K562 (cell line): ENCODE measurements around the gene ZNF23. TPM values are rescaled to one million over a fixed set of nuclear protein-coding genes. Genes with fewer than 3 reads are reported as not detected.

Source experiments
- ATAC-seq: fragments of 200-7000 bp; cut with Tn5 transposase; 3 replicates; pipeline ENCODE4 v1.9.1; 2020; ENCODE audit warnings: moderate library complexity
- BruUV-seq: library from RNA; stranded (reverse); fragments of 400-500 nt; replicated peaks from 2 replicates; lab custom pipeline; 2021; lab: Mats Ljungman, UMichigan
- CTCF ChIA-PET: fragments of 300-600 bp; formaldehyde crosslinking; extraction: SDS; loops from one replicate; lab custom pipeline; 2021; ENCODE audit warnings: low intra/inter-chr PET ratio; lab: Yijun Ruan, JAX
- POLR2A ChIA-PET: fragments of 300-600, 350-650 bp; sonication (Branson Sonifier 250); formaldehyde crosslinking; extraction: SDS; loops from one replicate; lab custom pipeline; 2021; ENCODE audit warnings: antibody characterized with exemption, inconsistent platforms; lab: Yijun Ruan, JAX
- DNase-seq, 4 experiments: peaks; one replicate each; pipeline versions ENCODE4 v3.0.0 to v3.0.0-alpha.2; 2011 to 2018; ENCODE audit warnings: low spot score in 3 of 4, mixed read lengths in 3 of 4; ENCODE audit errors: extremely low read depth in 1 of 4
- FAIRE-seq: peaks from 2 replicates; lab custom pipeline; 2011; peaks lifted over from hg19 to GRCh38; lab: Jason Lieb, UNC
- H2AFZ ChIP-seq: 2 replicates; pipeline ENCODE4 v1.6.0; 2011; ENCODE audit warnings: low read depth, low read length, control low read depth, inconsistent platforms
- H3K27ac ChIP-seq: fragments of 200-600 bp; 3 replicates; pipeline ENCODE4 v1.8.0; 2011; ENCODE audit warnings: low read depth, mild to moderate bottlenecking, control low read depth, inconsistent platforms, low read length, moderate library complexity, mixed read lengths; ENCODE audit errors: extremely low read depth
- H3K27me3 ChIP-seq, 2 experiments: fragments of 300-600 bp in 1 of 2; 2 replicates in 1 of 2; 3 replicates in 1 of 2; pipeline versions ENCODE4 v1.6.0 to v1.8.0; 2011; ENCODE audit warnings: inconsistent platforms in 2 of 2, low read length in 2 of 2, mild to moderate bottlenecking in 1 of 2, mixed read lengths in 1 of 2, moderate library complexity in 1 of 2; ENCODE audit not compliant: control insufficient read depth in 2 of 2, insufficient read depth in 2 of 2
- H3K36me3 ChIP-seq: fragments of 300-600 bp; 3 replicates; pipeline ENCODE4 v1.8.0; 2011; ENCODE audit warnings: mild to moderate bottlenecking, low read length, inconsistent platforms; ENCODE audit not compliant: control insufficient read depth, insufficient read depth
- H3K4me1 ChIP-seq, 2 experiments: fragments of 200-600 bp in 1 of 2; replicated peaks in 1 of 2; 2 replicates in 1 of 2; 3 replicates in 1 of 2; pipeline versions ENCODE4 v1.5.1 to v1.8.0; 2011; ENCODE audit warnings: inconsistent platforms in 2 of 2, low read length in 2 of 2, mild to moderate bottlenecking in 1 of 2, mixed read lengths in 1 of 2, moderate library complexity in 1 of 2; ENCODE audit not compliant: control insufficient read depth in 2 of 2, insufficient read depth in 2 of 2
- H3K4me2 ChIP-seq: 2 replicates; pipeline ENCODE4 v1.6.1; 2011; ENCODE audit warnings: low read length, control low read depth, inconsistent platforms, mixed read lengths; ENCODE audit not compliant: insufficient read depth
- H3K4me3 ChIP-seq: fragments of 200-600 bp; sonication (generic), shearing (Covaris generic); 2 replicates; pipeline ENCODE4 v1.5.1; 2016; ENCODE audit warnings: control low read depth, inconsistent platforms
- H3K79me2 ChIP-seq: fragments of 200-600 bp; 3 replicates; pipeline ENCODE4 v1.8.0; 2011; ENCODE audit warnings: low read length, inconsistent platforms; ENCODE audit not compliant: control insufficient read depth, insufficient read depth
- H3K9ac ChIP-seq, 2 experiments: 2 replicates each; pipeline versions ENCODE4 v1.6.0 to v1.6.1; 2011; ENCODE audit warnings: low read depth in 2 of 2, low read length in 2 of 2, control low read depth in 1 of 2, inconsistent platforms in 1 of 2, mild to moderate bottlenecking in 1 of 2, mixed read lengths in 1 of 2; ENCODE audit not compliant: insufficient read depth in 1 of 2
- H3K9me1 ChIP-seq: one replicate; pipeline ENCODE4 v1.6.0; 2011; ENCODE audit warnings: inconsistent platforms, mild to moderate bottlenecking, low read length, moderate library complexity; ENCODE audit not compliant: control insufficient read depth, insufficient read depth
- H3K9me3 ChIP-seq: replicated peaks from 2 replicates; pipeline ENCODE4 v1.5.1; 2011; ENCODE audit warnings: low read depth, low read length, inconsistent platforms; ENCODE audit not compliant: control insufficient read depth, insufficient read depth
- H4K20me1 ChIP-seq: replicated peaks from 2 replicates; pipeline ENCODE4 v1.6.1; 2011; ENCODE audit warnings: low read length, inconsistent platforms, mixed read lengths; ENCODE audit not compliant: control insufficient read depth, insufficient read depth
- BCOR ChIP-seq: fragments of 450-650 bp; IDR thresholded peaks from 2 replicates; pipeline ENCODE4 v1.6.1; 2016
- CEBPB ChIP-seq: fragments of 450-650 bp; IDR thresholded peaks from 2 replicates; pipeline ENCODE4 v1.6.1; 2016; ENCODE audit warnings: missing genetic modification characterization, missing compliant biosample characterization
- IFI16 ChIP-seq: fragments of 250-450 bp; sonication (Bioruptor Pico); IDR thresholded peaks from 2 replicates; pipeline ENCODE4 v2.1.2; 2022; ENCODE audit warnings: mild to moderate bottlenecking, inconsistent platforms
- MED1 ChIP-seq: sonication (generic); formaldehyde crosslinking; IDR thresholded peaks from 2 replicates; pipeline ENCODE4 v1.8.1; 2023; ENCODE audit warnings: missing genetic modification reagents, borderline replicate concordance
- NEUROD1 ChIP-seq: fragments of 150-350 bp; IDR thresholded peaks from 2 replicates; pipeline ENCODE4 v1.6.1; 2014; ENCODE audit warnings: borderline replicate concordance, low read length, low read depth; ENCODE audit not compliant: partially characterized antibody
- PCBP2 ChIP-seq: fragments of 200-400 bp; formaldehyde crosslinking; IDR thresholded peaks from 2 replicates; pipeline ENCODE4 v1.6.1; 2018; ENCODE audit warnings: low read length, low read depth, mild to moderate bottlenecking, moderate library complexity; ENCODE audit not compliant: poor library complexity, severe bottlenecking
- PHB2 ChIP-seq: fragments of 450-650 bp; IDR thresholded peaks from 2 replicates; pipeline ENCODE4 v1.6.1; 2017; ENCODE audit warnings: low read depth
- RAD21 ChIP-seq, 2 experiments: fragments of 250-450 bp in 1 of 2; fragments of 450-650 bp in 1 of 2; sonication (Bioruptor Pico) in 1 of 2; formaldehyde crosslinking in 1 of 2; IDR thresholded peaks in 1 of 2; conservative IDR thresholded peaks in 1 of 2; 2 replicates each; pipeline versions ENCODE4 v1.4.0 to v1.8.0; 2020 to 2022; ENCODE audit warnings: mild to moderate bottlenecking in 2 of 2, moderate library complexity in 1 of 2
- RCOR1 ChIP-seq, 2 experiments: IDR thresholded peaks; 2 replicates each; pipeline ENCODE4 v1.6.1; 2012; ENCODE audit warnings: low read depth in 2 of 2, low read length in 2 of 2, borderline replicate concordance in 1 of 2, improper control_type of control experiment in 1 of 2
- SUPT5H ChIP-seq: fragments of 450-650 bp; IDR thresholded peaks from 2 replicates; pipeline ENCODE4 v1.6.1; 2016
- YY1 ChIP-seq, 3 experiments: IDR thresholded peaks; 2 replicates each; pipeline ENCODE4 v1.6.1; 2011; ENCODE audit warnings: low read length in 2 of 3, mild to moderate bottlenecking in 2 of 3, moderate library complexity in 2 of 3, borderline replicate concordance in 1 of 3, control low read depth in 1 of 3, low read depth in 1 of 3; ENCODE audit not compliant: insufficient read depth in 3 of 3, insufficient replicate concordance in 2 of 3, control insufficient read depth in 1 of 3, insufficient read length in 1 of 3; ENCODE audit errors: extremely low read depth in 1 of 3
- ZFP36 ChIP-seq: fragments of 150-350 bp; IDR thresholded peaks from 2 replicates; pipeline ENCODE4 v1.6.1; 2018; ENCODE audit warnings: low read length, low read depth; ENCODE audit not compliant: partially characterized antibody
- ZNF3 ChIP-seq: fragments of 250-450 bp; sonication (Bioruptor Pico); IDR thresholded peaks from 2 replicates; pipeline ENCODE4 v1.5.0; 2021; ENCODE audit warnings: mild to moderate bottlenecking, moderate library complexity
- WGBS: fragments of 100-300 bp; shearing (Covaris generic); methylation state at CpG from one replicate; pipeline ENCODE4 v1.1.6; 2016; ENCODE audit warnings: low coverage, mixed read lengths; ENCODE audit not compliant: insufficient coverage; ENCODE audit errors: missing lambda C conversion rate; 5-methylcytosine and 5-hydroxymethylcytosine counted together
- in situ Hi-C: fragments of 300-500 bp; cut with MboI; formaldehyde crosslinking; loops from 4 replicates; pipeline ENCODE4 v1.15.0; 2018; ENCODE audit warnings: inconsistent platforms, mixed read lengths
- intact Hi-C: fragments of 100-400 bp; cut with micrococcal nuclease; formaldehyde crosslinking; loops from 2 replicates; pipeline ENCODE4 v1.14.2; 2022
- polyA plus RNA-seq, 8 experiments: library from polyadenylated mRNA; depleted of rRNA in 4 of 8; stranded (reverse) in 5 of 8; unstranded in 3 of 8; fragments of >200 nt; fragmentation: Nextera tagmentation in 2 of 8; fragmentation: Illumina TruSeq in 1 of 8; extraction: Ambion mirVana in 2 of 8; extraction: Trizol in 1 of 8; gene quantifications; 2 replicates each; pipeline versions ENCODE4 v1.2.1 to v1.2.3, GENCODE V29; 2011 to 2014; ENCODE audit warnings: inconsistent platforms in 1 of 8, missing spikeins in 1 of 8
- total RNA-seq, 7 experiments: library from RNA; depleted of rRNA in 6 of 7; stranded (reverse); fragments of >200 nt in 6 of 7; fragmentation: Illumina TruSeq in 2 of 7; extraction: Trizol in 2 of 7; gene quantifications; 2 replicates each; pipeline versions ENCODE4 v1.2.1 to v1.2.3, GENCODE V29; 2011 to 2021; ENCODE audit warnings: low replicate concordance in 1 of 7
- TF ChIP-seq, protein P1 (sequence below), 3 experiments: IDR thresholded peaks in 2 of 3; conservative IDR thresholded peaks in 1 of 3; 2 replicates each; pipeline ENCODE4 v1.5.1; 2011 to 2012; ENCODE audit warnings: low read length in 3 of 3, mild to moderate bottlenecking in 3 of 3, control low read depth in 2 of 3, improper control_type of control experiment in 1 of 3, inconsistent platforms in 1 of 3, low read depth in 1 of 3, mixed read lengths in 1 of 3, moderate library complexity in 1 of 3; ENCODE audit not compliant: insufficient read depth in 2 of 3
- TF ChIP-seq, protein P2 (sequence below): fragments of 250-450 bp; sonication (Bioruptor Pico); IDR thresholded peaks from 2 replicates; pipeline ENCODE4 v1.5.0; 2021
- TF ChIP-seq, protein P3 (sequence below): fragments of 250-450 bp; sonication (Bioruptor Pico); IDR thresholded peaks from 2 replicates; pipeline ENCODE4 v1.5.0; 2021; ENCODE audit warnings: mild to moderate bottlenecking, borderline replicate concordance

ZNF23 gene
- total and polyA plus RNA-seq, 9 of the 15 experiments (the other 6 are each of a cell fraction or from before 2014, with no cell fraction given), result 4.7 to 13.4 (median 11.2) TPM

DNA sequence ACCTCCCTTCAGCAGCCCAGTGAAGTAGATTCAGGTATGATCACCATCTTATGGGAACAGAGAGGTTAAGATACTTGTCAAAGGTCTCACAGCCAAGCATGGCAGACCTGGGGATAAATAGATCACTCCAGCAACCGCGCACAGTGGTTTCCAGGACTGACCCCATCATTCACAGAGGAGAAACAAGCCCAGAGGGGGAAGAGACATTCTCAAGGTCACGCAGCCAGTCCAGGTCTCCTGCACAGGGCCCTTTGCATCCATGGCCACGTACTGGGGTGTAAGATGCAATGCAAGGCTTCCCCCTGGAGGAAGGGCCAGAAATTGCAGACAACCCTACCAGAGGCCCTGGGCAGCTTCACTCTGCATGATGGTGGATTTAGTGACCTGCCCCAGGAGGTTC lies 40.1 kb downstream of the ZNF23 start:
- POLR2A ChIA-PET, result interaction anchor here (0.6 to 1.1 kb wide), 2 partner anchors 40 to 58 kb away, joined by 4 read pairs; partner anchors contain the start of gene ZNF23
- H3K9me1 ChIP-seq, result no peaks in the 10 kb centered on the region
- BruUV-seq, result no TSS peak
- in situ Hi-C loops (loop anchor here (10.0 kb wide), 1 partner anchor 163 kb away; no protein-coding TSS in a partner anchor), intact Hi-C loops (no loop called here)
- H3K9me3 ChIP-seq, result no peaks in the 10 kb centered on the region
- H3K4me1 ChIP-seq, result peaks cover 0 to 9% of the 10 kb centered on the region in 2 experiments; a peak in 2 of 5 replicates
- DNase-seq, result peak; percentile 62 to 76 (median 72)
- H3K4me3 ChIP-seq, result no peak overlapping the region
- FAIRE-seq, result peak; percentile 85
- H3K36me3 ChIP-seq, result no peaks in the 10 kb centered on the region
- H4K20me1 ChIP-seq, result peaks cover 6% of the 10 kb centered on the region; the same call in 1 of the 2 replicates
- H3K27ac ChIP-seq, result no peak overlapping the region
- H3K9ac ChIP-seq, result no peak overlapping the region
- CTCF ChIA-PET, result interaction anchor here (0.9 kb wide), 1 partner anchor 10 kb away, joined by 4 read pairs; no protein-coding TSS in a partner anchor
- peaks cover 25 to 63% of the 10 kb centered on the region in 2 experiments for H3K27me3 ChIP-seq
- no peaks in the 10 kb centered on the region for H3K79me2 ChIP-seq
- no peak overlapping the region for H2AFZ ChIP-seq
- peak; percentile 88 for ATAC-seq
- 0% methylated on average over 4 of the region's 4 CpGs for WGBS
- no peak overlapping the region for H3K4me2 ChIP-seq
- TF ChIP-seq ZNF3 (CRISPR knock-in tag) (no peak), CEBPB (tag) (no peak), RAD21 (CRISPR knock-in tag; conservative IDR thresholded peaks at IDR 0.05 in 1 of 2, IDR thresholded peaks at IDR 0.05 in 1 of 2) (peak in 1 of 2 experiments; percentile 61; a peak in 2 of 4 replicates), PHB2 (no peak), SUPT5H (no peak), NEUROD1 (no peak), IFI16 (CRISPR knock-in tag) (no peak), BCOR (peak; percentile 85), PCBP2 (no peak), ZFP36 (peak; percentile 51), MED1 (CRISPR knock-in tag) (no peak), RCOR1 (IDR thresholded peaks at IDR 0.05; ENCODE audit: borderline replicate concordance in 1 of 2, low read depth in 2 of 2, low read length in 2 of 2) (0 out of 4 replicates have a peak, but pooled peaks of 1 of the 2 experiments have one; percentile 49), YY1 (IDR thresholded peaks at IDR 0.05; ENCODE audit: borderline replicate concordance in 1 of 3, control insufficient read depth in 1 of 3, extremely low read depth in 1 of 3, insufficient read depth in 3 of 3, insufficient read length in 1 of 3, insufficient replicate concordance in 2 of 3, low read depth in 1 of 3, low read length in 2 of 3) (peak in 1 of 3 experiments; percentile 53)
- TF ChIP-seq, protein P1, sequence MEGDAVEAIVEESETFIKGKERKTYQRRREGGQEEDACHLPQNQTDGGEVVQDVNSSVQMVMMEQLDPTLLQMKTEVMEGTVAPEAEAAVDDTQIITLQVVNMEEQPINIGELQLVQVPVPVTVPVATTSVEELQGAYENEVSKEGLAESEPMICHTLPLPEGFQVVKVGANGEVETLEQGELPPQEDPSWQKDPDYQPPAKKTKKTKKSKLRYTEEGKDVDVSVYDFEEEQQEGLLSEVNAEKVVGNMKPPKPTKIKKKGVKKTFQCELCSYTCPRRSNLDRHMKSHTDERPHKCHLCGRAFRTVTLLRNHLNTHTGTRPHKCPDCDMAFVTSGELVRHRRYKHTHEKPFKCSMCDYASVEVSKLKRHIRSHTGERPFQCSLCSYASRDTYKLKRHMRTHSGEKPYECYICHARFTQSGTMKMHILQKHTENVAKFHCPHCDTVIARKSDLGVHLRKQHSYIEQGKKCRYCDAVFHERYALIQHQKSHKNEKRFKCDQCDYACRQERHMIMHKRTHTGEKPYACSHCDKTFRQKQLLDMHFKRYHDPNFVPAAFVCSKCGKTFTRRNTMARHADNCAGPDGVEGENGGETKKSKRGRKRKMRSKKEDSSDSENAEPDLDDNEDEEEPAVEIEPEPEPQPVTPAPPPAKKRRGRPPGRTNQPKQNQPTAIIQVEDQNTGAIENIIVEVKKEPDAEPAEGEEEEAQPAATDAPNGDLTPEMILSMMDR (IDR thresholded peaks at IDR 0.05 in 2 of 3, conservative IDR thresholded peaks at IDR 0.05 in 1 of 3; ENCODE audit: insufficient read depth in 2 of 3, low read depth in 1 of 3, low read length in 3 of 3), result peak; percentile 71 to 79 (median 72)
- TF ChIP-seq, protein P2, sequence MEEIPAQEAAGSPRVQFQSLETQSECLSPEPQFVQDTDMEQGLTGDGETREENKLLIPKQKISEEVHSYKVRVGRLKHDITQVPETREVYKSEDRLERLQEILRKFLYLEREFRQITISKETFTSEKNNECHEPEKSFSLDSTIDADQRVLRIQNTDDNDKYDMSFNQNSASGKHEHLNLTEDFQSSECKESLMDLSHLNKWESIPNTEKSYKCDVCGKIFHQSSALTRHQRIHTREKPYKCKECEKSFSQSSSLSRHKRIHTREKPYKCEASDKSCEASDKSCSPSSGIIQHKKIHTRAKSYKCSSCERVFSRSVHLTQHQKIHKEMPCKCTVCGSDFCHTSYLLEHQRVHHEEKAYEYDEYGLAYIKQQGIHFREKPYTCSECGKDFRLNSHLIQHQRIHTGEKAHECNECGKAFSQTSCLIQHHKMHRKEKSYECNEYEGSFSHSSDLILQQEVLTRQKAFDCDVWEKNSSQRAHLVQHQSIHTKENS (CRISPR knock-in tag), result no peak
- TF ChIP-seq, protein P3, sequence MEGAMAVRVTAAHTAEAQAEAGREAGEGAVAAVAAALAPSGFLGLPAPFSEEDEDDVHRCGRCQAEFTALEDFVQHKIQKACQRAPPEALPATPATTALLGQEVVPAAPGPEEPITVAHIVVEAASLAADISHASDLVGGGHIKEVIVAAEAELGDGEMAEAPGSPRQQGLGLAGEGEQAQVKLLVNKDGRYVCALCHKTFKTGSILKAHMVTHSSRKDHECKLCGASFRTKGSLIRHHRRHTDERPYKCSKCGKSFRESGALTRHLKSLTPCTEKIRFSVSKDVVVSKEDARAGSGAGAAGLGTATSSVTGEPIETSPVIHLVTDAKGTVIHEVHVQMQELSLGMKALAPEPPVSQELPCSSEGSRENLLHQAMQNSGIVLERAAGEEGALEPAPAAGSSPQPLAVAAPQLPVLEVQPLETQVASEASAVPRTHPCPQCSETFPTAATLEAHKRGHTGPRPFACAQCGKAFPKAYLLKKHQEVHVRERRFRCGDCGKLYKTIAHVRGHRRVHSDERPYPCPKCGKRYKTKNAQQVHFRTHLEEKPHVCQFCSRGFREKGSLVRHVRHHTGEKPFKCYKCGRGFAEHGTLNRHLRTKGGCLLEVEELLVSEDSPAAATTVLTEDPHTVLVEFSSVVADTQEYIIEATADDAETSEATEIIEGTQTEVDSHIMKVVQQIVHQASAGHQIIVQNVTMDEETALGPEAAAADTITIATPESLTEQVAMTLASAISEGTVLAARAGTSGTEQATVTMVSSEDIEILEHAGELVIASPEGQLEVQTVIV (CRISPR knock-in tag), result no peak
